GM21367 (cell line): ENCODE results near the gene DYDC1.
"Not testable (repeated sequence)": the region's sequence is repeated elsewhere in the genome, so short reads cannot be mapped to it uniquely, and the experiment has no call there.

Experiments
- ATAC-seq: cut with Tn5 transposase; IDR thresholded peaks from one replicate; pipeline ENCODE4 v1.9.1; 2021; ENCODE audit not compliant: unreplicated experiment

Gene DYDC1

GRCh38 chr10:80344912-80345311 is 11.6 kb downstream of the DYDC1 start:
- ATAC-seq = no peak

- no peak for ATAC-seq
Measured at GRCh38 chr10:80344276-80344675, 12.3 kb downstream of the DYDC1 start.

GRCh38 chr10:80333983-80334382 is 22.6 kb downstream of the DYDC1 start:
- ATAC-seq = no peak

DNA sequence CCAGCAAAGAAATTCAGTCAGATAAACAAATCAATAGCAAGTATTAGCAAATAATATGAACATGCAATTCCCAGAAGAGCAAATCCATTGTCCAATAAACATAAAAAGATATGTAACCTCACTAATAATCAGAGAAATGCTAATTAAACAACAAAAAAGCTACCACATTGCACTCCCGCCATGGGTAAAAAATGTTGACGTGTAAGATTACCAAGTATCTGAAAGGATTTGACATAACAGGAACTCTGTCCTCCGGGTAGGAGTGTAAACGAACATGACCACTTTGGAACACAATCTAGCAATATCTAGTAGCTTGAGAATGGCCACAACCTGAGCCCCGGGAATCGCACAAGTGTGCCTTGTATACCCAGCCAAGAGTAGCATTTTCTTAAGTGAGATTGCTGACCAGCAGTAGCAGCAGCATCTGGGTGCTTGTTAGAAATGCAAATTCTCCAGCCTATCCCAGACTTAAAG is 31.6 kb downstream of the DYDC1 start:
- ATAC-seq = no peak

- no peak for ATAC-seq
Measured at GRCh38 chr10:80324086-80324485, 32.5 kb downstream of the DYDC1 start.

DNA sequence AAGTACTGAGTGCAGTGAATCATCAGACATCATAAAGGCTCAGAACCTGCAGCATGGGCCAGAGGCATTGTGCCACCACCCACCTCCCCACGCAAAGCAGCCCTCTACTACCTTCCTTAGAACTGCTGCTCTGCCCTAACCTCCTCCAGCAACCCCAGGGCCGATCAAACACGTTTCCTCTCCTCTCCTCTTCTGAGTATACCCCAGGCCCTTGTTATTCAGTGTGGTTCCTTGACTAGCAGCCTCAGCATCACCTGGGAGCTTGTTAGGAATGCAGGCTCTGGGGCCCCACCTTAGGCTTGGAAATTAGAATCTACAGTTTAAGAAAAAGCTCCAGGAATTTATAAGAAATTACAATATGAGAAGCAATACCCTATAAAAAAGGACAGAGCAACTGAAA is 33.2 kb downstream of the DYDC1 start:
- ATAC-seq = no peak

- ATAC-seq = no peak
Measured at GRCh38 chr10:80322711-80323110, 33.8 kb downstream of the DYDC1 start.

DNA sequence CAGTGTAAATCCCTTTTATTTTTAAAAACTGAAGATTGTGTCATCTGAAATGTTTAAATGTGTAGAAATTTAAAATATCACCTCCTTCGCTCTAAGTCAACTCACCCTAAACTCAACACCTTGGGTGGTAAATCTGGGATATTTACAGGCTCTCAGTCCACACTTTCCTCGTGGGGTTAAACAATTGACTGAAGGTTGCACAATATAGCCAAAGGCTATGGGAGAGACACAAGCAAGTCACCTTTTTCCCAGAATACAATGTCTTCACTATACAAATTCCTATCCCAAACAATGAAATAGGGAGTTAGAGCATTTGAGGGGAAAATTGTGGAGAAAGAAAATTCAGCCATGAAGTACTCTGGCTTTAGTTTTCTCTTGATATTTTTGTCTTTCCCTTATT is 34.4 kb downstream of the DYDC1 start:
- ATAC-seq = no peak

DNA sequence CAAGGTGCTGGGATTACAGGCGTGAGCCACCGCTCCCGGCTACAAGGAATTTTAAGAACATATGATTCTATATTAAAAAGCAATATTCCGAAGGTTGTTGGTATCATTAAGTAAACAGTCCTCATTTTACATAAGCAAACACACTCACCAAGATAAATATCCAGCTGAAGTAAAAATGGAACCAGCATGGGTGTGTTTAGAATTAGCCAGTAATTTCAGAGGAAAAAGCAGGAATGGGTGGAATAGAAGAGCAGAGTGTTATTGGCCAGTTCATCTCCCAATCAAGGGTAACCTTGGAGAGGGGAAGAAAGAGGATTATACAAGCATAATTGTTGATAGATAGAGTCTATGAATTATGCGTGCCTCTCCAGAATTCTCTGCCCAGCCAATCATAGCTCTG is 35.4 kb downstream of the DYDC1 start:
- no peak for ATAC-seq

GRCh38 chr10:80320377-80320776 is 36.2 kb downstream of the DYDC1 start:
- no peak for ATAC-seq

GRCh38 chr10:80319725-80320290 is 36.7 kb downstream of the DYDC1 start:
- no peak for ATAC-seq

GRCh38 chr10:80319318-80319717 is 37.2 kb downstream of the DYDC1 start:
- no peak for ATAC-seq

- ATAC-seq = no peak
Measured at GRCh38 chr10:80318742-80319141, 37.8 kb downstream of the DYDC1 start.

GRCh38 chr10:80315391-80315790 is 41.2 kb downstream of the DYDC1 start:
- ATAC-seq = no peak

DNA sequence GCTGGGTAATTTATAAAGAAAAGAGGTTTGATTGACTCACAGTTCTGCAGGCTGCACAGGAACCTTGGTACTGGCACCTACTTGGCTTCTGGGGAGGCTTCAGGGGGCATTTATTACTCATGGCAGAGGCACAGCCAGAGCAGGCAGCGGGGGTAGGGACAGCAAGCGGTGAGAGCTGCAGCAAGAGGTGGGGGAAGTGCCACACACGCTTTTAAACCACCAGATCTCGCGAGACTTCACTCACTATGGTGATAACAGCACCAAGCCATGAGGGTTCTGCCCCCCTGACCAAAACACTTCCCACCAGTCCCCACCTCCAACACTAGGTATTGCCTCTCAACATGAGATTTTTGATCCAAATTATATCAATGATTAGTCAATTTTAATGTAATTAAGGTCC is 43.0 kb downstream of the DYDC1 start:
- no peak for ATAC-seq

DNA sequence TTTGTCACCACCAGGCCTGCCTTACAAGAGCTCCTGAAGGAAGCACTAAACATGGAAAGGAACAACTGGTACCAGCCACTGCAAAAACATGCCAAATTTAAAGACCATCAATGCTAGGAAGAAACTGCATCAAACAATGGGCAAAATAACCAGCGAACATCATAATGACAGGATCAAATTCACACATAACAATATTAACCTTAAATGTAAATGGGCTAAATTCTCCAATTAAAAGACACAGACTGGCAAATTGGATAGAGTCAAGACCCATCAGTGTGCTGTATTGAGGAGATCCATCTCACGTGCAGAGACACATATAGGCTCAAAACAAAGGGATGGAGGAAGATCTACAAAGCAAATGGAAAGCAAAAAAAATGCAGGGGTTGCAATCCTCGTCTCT is 50.6 kb downstream of the DYDC1 start:
- ATAC-seq = not testable (repeated sequence)

DNA sequence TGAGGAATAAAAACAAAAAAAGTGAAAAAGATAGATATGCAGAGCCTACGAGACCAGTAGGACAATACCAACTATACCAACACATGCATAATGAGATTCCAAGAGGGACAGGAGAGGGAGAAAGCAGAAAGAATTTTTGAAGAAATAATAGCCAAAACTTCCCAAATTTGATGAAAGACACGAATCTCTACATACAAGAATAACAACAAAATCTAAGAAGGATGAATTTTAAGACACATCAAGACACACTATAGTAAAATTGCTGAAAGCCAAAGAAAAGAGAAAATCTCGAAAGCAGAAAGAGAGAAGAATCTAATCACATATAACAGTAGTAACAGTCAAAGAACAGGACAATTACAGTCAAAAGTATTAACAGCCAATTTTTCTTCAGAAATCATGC is 59.6 kb downstream of the DYDC1 start:
- no peak for ATAC-seq

GRCh38 chr10:80292607-80293239 is 63.8 kb downstream of the DYDC1 start:
- no peak for ATAC-seq

GRCh38 chr10:80290474-80291220 is 65.9 kb downstream of the DYDC1 start:
- ATAC-seq = no peak

DNA sequence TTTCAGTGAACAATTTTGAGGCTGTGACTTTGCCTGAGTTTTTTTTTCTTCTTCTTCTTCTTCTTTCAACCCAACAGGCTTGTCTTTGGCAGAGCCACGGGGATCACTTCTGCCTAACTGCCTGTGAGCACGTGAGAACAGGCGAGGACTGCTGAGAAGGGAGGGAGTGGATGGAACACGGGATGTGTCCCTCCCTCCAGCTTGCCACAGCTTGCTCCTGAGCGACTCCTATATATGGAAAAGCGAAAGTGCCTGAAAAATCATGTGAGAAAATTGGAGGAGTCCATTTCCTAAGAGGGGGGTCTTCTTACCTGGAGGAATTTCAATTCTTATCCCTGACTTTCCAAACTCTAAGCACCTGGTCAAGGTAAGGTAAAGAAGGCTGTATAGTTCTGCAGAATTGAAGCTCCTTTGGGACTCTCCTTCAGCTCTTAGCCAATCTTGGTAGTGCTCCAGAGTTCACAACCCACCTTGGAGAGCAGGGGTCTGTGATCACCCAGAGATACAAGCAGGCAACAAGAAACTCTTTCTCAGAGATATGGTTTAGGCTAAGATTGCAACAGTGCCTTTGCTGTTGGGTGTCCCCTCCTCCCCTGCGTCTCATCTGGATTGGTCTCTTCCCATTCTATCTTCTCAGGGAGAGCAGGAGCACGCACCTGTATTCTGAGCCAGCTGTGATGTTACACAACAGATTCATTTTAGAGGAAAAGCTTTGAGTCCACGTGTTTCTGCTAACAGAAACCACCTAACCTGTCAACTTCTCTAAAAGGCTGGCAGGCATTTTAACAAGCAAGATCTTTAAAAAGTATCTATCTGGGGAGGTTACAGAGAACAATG is 66.9 kb downstream of the DYDC1 start, which contains the start of gene MAT1A:
Gene MAT1A (minus strand): TSS at position 208 of the 837 bp plus-strand sequence. CDS start 235 bp downstream, outside the sequence.
- no peak for ATAC-seq

- no peak for ATAC-seq
Measured at GRCh38 chr10:80288849-80289248, 67.7 kb downstream of the DYDC1 start.
